Stimulated activated CD4-positive, alpha-beta T cell treated with anti-CD3 and anti-CD28 coated beads, TNF-alpha, amount 100 ng/mL, for 24 hours (primary cell): ENCODE results near the gene CYB5A.

Experiments
- DNase-seq, 3 experiments: peaks; one replicate each; pipeline ENCODE4 v3.0.0-alpha.2; 2020; ENCODE audit warnings: low read depth in 3 of 3

Gene CYB5A

GRCh38 chr18:74277296-74277695 is 14.5 kb downstream of the CYB5A start:
- DNase-seq, result no peak

- no peak for DNase-seq
These were observed 15.2 kb downstream of the CYB5A start for GRCh38 chr18:74276609-74277008.

- no peak for DNase-seq
These were observed 16.0 kb downstream of the CYB5A start for GRCh38 chr18:74275736-74276135.

GRCh38 chr18:74274700-74275099 is 17.1 kb downstream of the CYB5A start:
- DNase-seq, result no peak

- no peak for DNase-seq
These were observed 18.4 kb downstream of the CYB5A start for GRCh38 chr18:74273394-74273793.

GRCh38 chr18:74271635-74272034 is 20.1 kb downstream of the CYB5A start:
- no peak for DNase-seq

GRCh38 chr18:74268933-74269620 is 22.7 kb downstream of the CYB5A start:
- DNase-seq, result no peak

GRCh38 chr18:74268175-74268574 is 23.6 kb downstream of the CYB5A start:
- DNase-seq, result no peak

GRCh38 chr18:74266161-74266560 is 25.6 kb downstream of the CYB5A start:
- DNase-seq, result no peak

GRCh38 chr18:74265546-74266098 is 26.1 kb downstream of the CYB5A start:
- DNase-seq, result no peak

GRCh38 chr18:74264303-74265020 is 27.3 kb downstream of the CYB5A start:
- no peak for DNase-seq

GRCh38 chr18:74261053-74261713 is 30.6 kb downstream of the CYB5A start:
- no peak for DNase-seq

- no peak for DNase-seq
These were observed 32.4 kb downstream of the CYB5A start for GRCh38 chr18:74259347-74259746.

- DNase-seq, result no peak
These were observed 34.7 kb downstream of the CYB5A start for GRCh38 chr18:74257083-74257482.

- no peak for DNase-seq
These were observed 35.6 kb downstream of the CYB5A start for GRCh38 chr18:74256190-74256589.

- DNase-seq, result no peak
These were observed 36.6 kb downstream of the CYB5A start for GRCh38 chr18:74255131-74255616.

- peak in 1 of 3 experiments; percentile 16 for DNase-seq
These were observed 39.7 kb downstream of the CYB5A start for GRCh38 chr18:74252039-74252395.

GRCh38 chr18:74251297-74252038 is 40.3 kb downstream of the CYB5A start:
- DNase-seq, result no peak

- no peak for DNase-seq
These were observed 41.6 kb downstream of the CYB5A start for GRCh38 chr18:74250131-74250530.

- no peak for DNase-seq
These were observed 42.4 kb downstream of the CYB5A start for GRCh38 chr18:74249181-74249968.

- no peak for DNase-seq
These were observed 43.2 kb downstream of the CYB5A start for GRCh38 chr18:74248595-74248994.
